H1 (cell line): ENCODE measurements around the gene TBX4. TPM values are rescaled to one million over a fixed set of nuclear protein-coding genes. Genes with fewer than 3 reads are reported as not detected.

ENCODE experiments used
- GABPA ChIP-seq: IDR thresholded peaks from 2 replicates; pipeline ENCODE4 v1.6.1; 2011; ENCODE audit warnings: mild to moderate bottlenecking, low read length, moderate library complexity, borderline replicate concordance; ENCODE audit not compliant: insufficient read depth
- KDM4A ChIP-seq: IDR thresholded peaks from one replicate; pipeline ENCODE4 v1.7.1; 2012; ENCODE audit warnings: low read depth, mild to moderate bottlenecking, moderate library complexity, low read length, inconsistent platforms; ENCODE audit not compliant: severe bottlenecking
- SAP30 ChIP-seq: fragments of 300-600 bp; sonication (generic); IDR thresholded peaks from 2 replicates; pipeline ENCODE4 v1.7.1; 2012; ENCODE audit warnings: low read length, moderate library complexity, mild to moderate bottlenecking, inconsistent platforms; ENCODE audit not compliant: insufficient read depth, insufficient replicate concordance
- SIN3A ChIP-seq, 2 experiments: IDR thresholded peaks in 1 of 2; conservative IDR thresholded peaks in 1 of 2; 2 replicates each; pipeline ENCODE4 v1.6.1; 2011 to 2012; ENCODE audit warnings: low read length in 2 of 2, improper control_type of control experiment in 1 of 2, low read depth in 1 of 2, mild to moderate bottlenecking in 1 of 2
- SIRT6 ChIP-seq: IDR thresholded peaks from one replicate; pipeline ENCODE4 v1.7.1; 2012; ENCODE audit warnings: low read length, inconsistent platforms
- polyA plus RNA-seq, 7 experiments: library from polyadenylated mRNA; depleted of rRNA in 3 of 7; stranded (reverse) in 5 of 7; unstranded in 2 of 7; fragments of >200 nt in 5 of 7; fragments of 200-250 nt in 2 of 7; gene quantifications; 1 replicate in 5 of 7; 2 replicates in 1 of 7; 4 replicates in 1 of 7; pipeline versions ENCODE4 v1.2.1 to v1.2.3, GENCODE V29; 2011 to 2013; ENCODE audit warnings: missing spikeins in 2 of 7, mixed read lengths in 2 of 7
- total RNA-seq: library from RNA; stranded (reverse); fragmentation: NEBNext Ultra II Directional; extraction: Animal tissue kit (Norgen Biotek cat#: 25700); gene quantifications from 2 replicates; pipeline ENCODE4 v1.2.1, GENCODE V29; 2021
- TF ChIP-seq, protein P1 (sequence below): fragments of 300-600 bp; sonication (generic); IDR thresholded peaks from 2 replicates; pipeline ENCODE4 v1.7.1; 2012; ENCODE audit warnings: low read length, moderate library complexity, mild to moderate bottlenecking, inconsistent platforms; ENCODE audit not compliant: insufficient replicate concordance
- TF ChIP-seq, protein P2 (sequence below): IDR thresholded peaks from 2 replicates; pipeline ENCODE4 v1.6.1; 2012; ENCODE audit warnings: low read length, inconsistent platforms

TBX4 gene
- total and polyA plus RNA-seq, 2 of the 8 experiments (the other 6 are each of a cell fraction or from before 2014, with no cell fraction given) = 0.02 TPM; not detected in 1

GRCh38 chr17:61415374-61416210, 36.6 kb upstream of the TBX4 start (continued):
- TF ChIP-seq, protein P1, sequence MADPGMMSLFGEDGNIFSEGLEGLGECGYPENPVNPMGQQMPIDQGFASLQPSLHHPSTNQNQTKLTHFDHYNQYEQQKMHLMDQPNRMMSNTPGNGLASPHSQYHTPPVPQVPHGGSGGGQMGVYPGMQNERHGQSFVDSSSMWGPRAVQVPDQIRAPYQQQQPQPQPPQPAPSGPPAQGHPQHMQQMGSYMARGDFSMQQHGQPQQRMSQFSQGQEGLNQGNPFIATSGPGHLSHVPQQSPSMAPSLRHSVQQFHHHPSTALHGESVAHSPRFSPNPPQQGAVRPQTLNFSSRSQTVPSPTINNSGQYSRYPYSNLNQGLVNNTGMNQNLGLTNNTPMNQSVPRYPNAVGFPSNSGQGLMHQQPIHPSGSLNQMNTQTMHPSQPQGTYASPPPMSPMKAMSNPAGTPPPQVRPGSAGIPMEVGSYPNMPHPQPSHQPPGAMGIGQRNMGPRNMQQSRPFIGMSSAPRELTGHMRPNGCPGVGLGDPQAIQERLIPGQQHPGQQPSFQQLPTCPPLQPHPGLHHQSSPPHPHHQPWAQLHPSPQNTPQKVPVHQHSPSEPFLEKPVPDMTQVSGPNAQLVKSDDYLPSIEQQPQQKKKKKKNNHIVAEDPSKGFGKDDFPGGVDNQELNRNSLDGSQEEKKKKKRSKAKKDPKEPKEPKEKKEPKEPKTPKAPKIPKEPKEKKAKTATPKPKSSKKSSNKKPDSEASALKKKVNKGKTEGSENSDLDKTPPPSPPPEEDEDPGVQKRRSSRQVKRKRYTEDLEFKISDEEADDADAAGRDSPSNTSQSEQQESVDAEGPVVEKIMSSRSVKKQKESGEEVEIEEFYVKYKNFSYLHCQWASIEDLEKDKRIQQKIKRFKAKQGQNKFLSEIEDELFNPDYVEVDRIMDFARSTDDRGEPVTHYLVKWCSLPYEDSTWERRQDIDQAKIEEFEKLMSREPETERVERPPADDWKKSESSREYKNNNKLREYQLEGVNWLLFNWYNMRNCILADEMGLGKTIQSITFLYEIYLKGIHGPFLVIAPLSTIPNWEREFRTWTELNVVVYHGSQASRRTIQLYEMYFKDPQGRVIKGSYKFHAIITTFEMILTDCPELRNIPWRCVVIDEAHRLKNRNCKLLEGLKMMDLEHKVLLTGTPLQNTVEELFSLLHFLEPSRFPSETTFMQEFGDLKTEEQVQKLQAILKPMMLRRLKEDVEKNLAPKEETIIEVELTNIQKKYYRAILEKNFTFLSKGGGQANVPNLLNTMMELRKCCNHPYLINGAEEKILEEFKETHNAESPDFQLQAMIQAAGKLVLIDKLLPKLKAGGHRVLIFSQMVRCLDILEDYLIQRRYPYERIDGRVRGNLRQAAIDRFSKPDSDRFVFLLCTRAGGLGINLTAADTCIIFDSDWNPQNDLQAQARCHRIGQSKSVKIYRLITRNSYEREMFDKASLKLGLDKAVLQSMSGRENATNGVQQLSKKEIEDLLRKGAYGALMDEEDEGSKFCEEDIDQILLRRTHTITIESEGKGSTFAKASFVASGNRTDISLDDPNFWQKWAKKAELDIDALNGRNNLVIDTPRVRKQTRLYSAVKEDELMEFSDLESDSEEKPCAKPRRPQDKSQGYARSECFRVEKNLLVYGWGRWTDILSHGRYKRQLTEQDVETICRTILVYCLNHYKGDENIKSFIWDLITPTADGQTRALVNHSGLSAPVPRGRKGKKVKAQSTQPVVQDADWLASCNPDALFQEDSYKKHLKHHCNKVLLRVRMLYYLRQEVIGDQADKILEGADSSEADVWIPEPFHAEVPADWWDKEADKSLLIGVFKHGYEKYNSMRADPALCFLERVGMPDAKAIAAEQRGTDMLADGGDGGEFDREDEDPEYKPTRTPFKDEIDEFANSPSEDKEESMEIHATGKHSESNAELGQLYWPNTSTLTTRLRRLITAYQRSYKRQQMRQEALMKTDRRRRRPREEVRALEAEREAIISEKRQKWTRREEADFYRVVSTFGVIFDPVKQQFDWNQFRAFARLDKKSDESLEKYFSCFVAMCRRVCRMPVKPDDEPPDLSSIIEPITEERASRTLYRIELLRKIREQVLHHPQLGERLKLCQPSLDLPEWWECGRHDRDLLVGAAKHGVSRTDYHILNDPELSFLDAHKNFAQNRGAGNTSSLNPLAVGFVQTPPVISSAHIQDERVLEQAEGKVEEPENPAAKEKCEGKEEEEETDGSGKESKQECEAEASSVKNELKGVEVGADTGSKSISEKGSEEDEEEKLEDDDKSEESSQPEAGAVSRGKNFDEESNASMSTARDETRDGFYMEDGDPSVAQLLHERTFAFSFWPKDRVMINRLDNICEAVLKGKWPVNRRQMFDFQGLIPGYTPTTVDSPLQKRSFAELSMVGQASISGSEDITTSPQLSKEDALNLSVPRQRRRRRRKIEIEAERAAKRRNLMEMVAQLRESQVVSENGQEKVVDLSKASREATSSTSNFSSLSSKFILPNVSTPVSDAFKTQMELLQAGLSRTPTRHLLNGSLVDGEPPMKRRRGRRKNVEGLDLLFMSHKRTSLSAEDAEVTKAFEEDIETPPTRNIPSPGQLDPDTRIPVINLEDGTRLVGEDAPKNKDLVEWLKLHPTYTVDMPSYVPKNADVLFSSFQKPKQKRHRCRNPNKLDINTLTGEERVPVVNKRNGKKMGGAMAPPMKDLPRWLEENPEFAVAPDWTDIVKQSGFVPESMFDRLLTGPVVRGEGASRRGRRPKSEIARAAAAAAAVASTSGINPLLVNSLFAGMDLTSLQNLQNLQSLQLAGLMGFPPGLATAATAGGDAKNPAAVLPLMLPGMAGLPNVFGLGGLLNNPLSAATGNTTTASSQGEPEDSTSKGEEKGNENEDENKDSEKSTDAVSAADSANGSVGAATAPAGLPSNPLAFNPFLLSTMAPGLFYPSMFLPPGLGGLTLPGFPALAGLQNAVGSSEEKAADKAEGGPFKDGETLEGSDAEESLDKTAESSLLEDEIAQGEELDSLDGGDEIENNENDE = no peak
- TF ChIP-seq GABPA (no peak), SIN3A (conservative IDR thresholded peaks at IDR 0.05 in 1 of 2, IDR thresholded peaks at IDR 0.05 in 1 of 2; ENCODE audit: low read depth in 1 of 2, low read length in 2 of 2) (no peak), SAP30 (no peak), SIRT6 (no peak), KDM4A (no peak)
- TF ChIP-seq, protein P2, sequence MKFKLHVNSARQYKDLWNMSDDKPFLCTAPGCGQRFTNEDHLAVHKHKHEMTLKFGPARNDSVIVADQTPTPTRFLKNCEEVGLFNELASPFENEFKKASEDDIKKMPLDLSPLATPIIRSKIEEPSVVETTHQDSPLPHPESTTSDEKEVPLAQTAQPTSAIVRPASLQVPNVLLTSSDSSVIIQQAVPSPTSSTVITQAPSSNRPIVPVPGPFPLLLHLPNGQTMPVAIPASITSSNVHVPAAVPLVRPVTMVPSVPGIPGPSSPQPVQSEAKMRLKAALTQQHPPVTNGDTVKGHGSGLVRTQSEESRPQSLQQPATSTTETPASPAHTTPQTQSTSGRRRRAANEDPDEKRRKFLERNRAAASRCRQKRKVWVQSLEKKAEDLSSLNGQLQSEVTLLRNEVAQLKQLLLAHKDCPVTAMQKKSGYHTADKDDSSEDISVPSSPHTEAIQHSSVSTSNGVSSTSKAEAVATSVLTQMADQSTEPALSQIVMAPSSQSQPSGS = no peak
